Measurements from ENCODE around the gene TBC1D20.
A peak's percentile ranks its signal among the peaks of the same experiment; 100 is the strongest.
"Not testable (repeated sequence)": the region's sequence is repeated elsewhere in the genome, so short reads cannot be mapped to it uniquely, and the experiment has no call there.

TBC1D20 gene

GRCh38 chr20:492159-492558 is 29.8 kb upstream of the TBC1D20 start:
- H3K27ac ChIP-seq (ENCODE audit: low read depth, low read length): no peak overlapping the region
- no peaks in the 10 kb centered on the region for H3K79me2 ChIP-seq (ENCODE audit: control insufficient read depth, insufficient read depth, low read length, unreplicated experiment)
- no peak overlapping the region for H3K4me3 ChIP-seq (ENCODE audit: low read depth, low read length)
- no peaks in the 10 kb centered on the region for H3K4me1 ChIP-seq (ENCODE audit: control insufficient read depth, insufficient read depth, low read length, unreplicated experiment)
- no peaks in the 10 kb centered on the region for H3K27me3 ChIP-seq (ENCODE audit: insufficient read depth, low read length)
- H3K36me3 ChIP-seq (ENCODE audit: insufficient read depth, low read length): peaks cover 48% of the 10 kb centered on the region
- no peak overlapping the region for H2AFZ ChIP-seq (ENCODE audit: low read length, unreplicated experiment)

GRCh38 chr20:487655-488054 is 25.3 kb upstream of the TBC1D20 start:
- Histone ChIP-seq H3K79me2 (ENCODE audit: control insufficient read depth, insufficient read depth, low read length, unreplicated experiment) (no peaks in the 10 kb centered on the region), H3K27ac (ENCODE audit: low read depth, low read length) (no peak overlapping the region), H2AFZ (ENCODE audit: low read length, unreplicated experiment) (no peak overlapping the region), H3K36me3 (ENCODE audit: insufficient read depth, low read length) (peaks cover 26% of the 10 kb centered on the region), H3K27me3 (ENCODE audit: insufficient read depth, low read length) (no peaks in the 10 kb centered on the region), H3K4me3 (ENCODE audit: low read depth, low read length) (no peak overlapping the region), H3K4me1 (ENCODE audit: control insufficient read depth, insufficient read depth, low read length, unreplicated experiment) (no peaks in the 10 kb centered on the region)

- Histone ChIP-seq H3K27ac (ENCODE audit: low read depth, low read length) (no peak overlapping the region), H3K4me1 (ENCODE audit: control insufficient read depth, insufficient read depth, low read length, unreplicated experiment) (peaks cover 15% of the 10 kb centered on the region), H2AFZ (ENCODE audit: low read length, unreplicated experiment) (no peak overlapping the region), H3K27me3 (ENCODE audit: insufficient read depth, low read length) (no peaks in the 10 kb centered on the region), H3K4me3 (ENCODE audit: low read depth, low read length) (no peak overlapping the region), H3K79me2 (ENCODE audit: control insufficient read depth, insufficient read depth, low read length, unreplicated experiment) (no peaks in the 10 kb centered on the region), H3K36me3 (ENCODE audit: insufficient read depth, low read length) (peaks cover 12% of the 10 kb centered on the region)
These were observed 21.7 kb upstream of the TBC1D20 start for GRCh38 chr20:483815-484644.

- H3K79me2 ChIP-seq (ENCODE audit: control insufficient read depth, insufficient read depth, low read length, unreplicated experiment): no peaks in the 10 kb centered on the region
- no peak overlapping the region for H3K27ac ChIP-seq (ENCODE audit: low read depth, low read length)
- no peak overlapping the region for H3K4me3 ChIP-seq (ENCODE audit: low read depth, low read length)
- H2AFZ ChIP-seq (ENCODE audit: low read length, unreplicated experiment): no peak overlapping the region
- peaks cover 9% of the 10 kb centered on the region for H3K36me3 ChIP-seq (ENCODE audit: insufficient read depth, low read length)
- peaks cover 25% of the 10 kb centered on the region for H3K4me1 ChIP-seq (ENCODE audit: control insufficient read depth, insufficient read depth, low read length, unreplicated experiment)
- no peaks in the 10 kb centered on the region for H3K27me3 ChIP-seq (ENCODE audit: insufficient read depth, low read length)
These were observed 18.8 kb upstream of the TBC1D20 start for GRCh38 chr20:481167-481566.

- no peak overlapping the region for H2AFZ ChIP-seq (ENCODE audit: low read length, unreplicated experiment)
- no peaks in the 10 kb centered on the region for H3K79me2 ChIP-seq (ENCODE audit: control insufficient read depth, insufficient read depth, low read length, unreplicated experiment)
- peaks cover 25% of the 10 kb centered on the region for H3K4me1 ChIP-seq (ENCODE audit: control insufficient read depth, insufficient read depth, low read length, unreplicated experiment)
- H3K27ac ChIP-seq (ENCODE audit: low read depth, low read length): peak overlapping the region; percentile 32
- H3K36me3 ChIP-seq (ENCODE audit: insufficient read depth, low read length): peaks cover 9% of the 10 kb centered on the region
- no peak overlapping the region for H3K4me3 ChIP-seq (ENCODE audit: low read depth, low read length)
- H3K27me3 ChIP-seq (ENCODE audit: insufficient read depth, low read length): no peaks in the 10 kb centered on the region
These were observed 17.7 kb upstream of the TBC1D20 start for GRCh38 chr20:480044-480443.

GRCh38 chr20:479487-479886 is 17.2 kb upstream of the TBC1D20 start:
- no peak overlapping the region for H3K4me3 ChIP-seq (ENCODE audit: low read depth, low read length)
- no peaks in the 10 kb centered on the region for H3K79me2 ChIP-seq (ENCODE audit: control insufficient read depth, insufficient read depth, low read length, unreplicated experiment)
- no peaks in the 10 kb centered on the region for H3K27me3 ChIP-seq (ENCODE audit: insufficient read depth, low read length)
- H3K4me1 ChIP-seq (ENCODE audit: control insufficient read depth, insufficient read depth, low read length, unreplicated experiment): peaks cover 25% of the 10 kb centered on the region
- H3K36me3 ChIP-seq (ENCODE audit: insufficient read depth, low read length): peaks cover 9% of the 10 kb centered on the region
- peak overlapping the region; percentile 32; the same call in 1 of the 2 replicates for H3K27ac ChIP-seq (ENCODE audit: low read depth, low read length)
- H2AFZ ChIP-seq (ENCODE audit: low read length, unreplicated experiment): no peak overlapping the region

GRCh38 chr20:478949-479429 is 16.7 kb upstream of the TBC1D20 start:
- Histone ChIP-seq H3K27me3 (ENCODE audit: insufficient read depth, low read length) (no peaks in the 10 kb centered on the region), H3K4me3 (ENCODE audit: low read depth, low read length) (no peak overlapping the region), H3K79me2 (ENCODE audit: control insufficient read depth, insufficient read depth, low read length, unreplicated experiment) (no peaks in the 10 kb centered on the region), H3K36me3 (ENCODE audit: insufficient read depth, low read length) (peaks cover 5% of the 10 kb centered on the region), H3K27ac (ENCODE audit: low read depth, low read length) (peak overlapping the region; percentile 17; the same call in 1 of the 2 replicates), H2AFZ (ENCODE audit: low read length, unreplicated experiment) (no peak overlapping the region), H3K4me1 (ENCODE audit: control insufficient read depth, insufficient read depth, low read length, unreplicated experiment) (peaks cover 25% of the 10 kb centered on the region)

- peak overlapping the region; percentile 17 for H3K27ac ChIP-seq (ENCODE audit: low read depth, low read length)
- peaks cover 25% of the 10 kb centered on the region for H3K4me1 ChIP-seq (ENCODE audit: control insufficient read depth, insufficient read depth, low read length, unreplicated experiment)
- H3K36me3 ChIP-seq (ENCODE audit: insufficient read depth, low read length): peaks cover 8% of the 10 kb centered on the region
- no peaks in the 10 kb centered on the region for H3K79me2 ChIP-seq (ENCODE audit: control insufficient read depth, insufficient read depth, low read length, unreplicated experiment)
- no peak overlapping the region for H3K4me3 ChIP-seq (ENCODE audit: low read depth, low read length)
- no peaks in the 10 kb centered on the region for H3K27me3 ChIP-seq (ENCODE audit: insufficient read depth, low read length)
- no peak overlapping the region for H2AFZ ChIP-seq (ENCODE audit: low read length, unreplicated experiment)
These were observed 15.9 kb upstream of the TBC1D20 start for GRCh38 chr20:478010-478948.

- not testable (repeated sequence) for H3K27me3 ChIP-seq (ENCODE audit: insufficient read depth, low read length); H3K4me3 ChIP-seq (ENCODE audit: low read depth, low read length); H3K79me2 ChIP-seq (ENCODE audit: control insufficient read depth, insufficient read depth, low read length, unreplicated experiment); H3K27ac ChIP-seq (ENCODE audit: low read depth, low read length); H2AFZ ChIP-seq (ENCODE audit: low read length, unreplicated experiment); H3K36me3 ChIP-seq (ENCODE audit: insufficient read depth, low read length)
- H3K4me1 ChIP-seq (ENCODE audit: control insufficient read depth, insufficient read depth, low read length, unreplicated experiment): peaks cover 25% of the 10 kb centered on the region
These were observed 14.4 kb upstream of the TBC1D20 start for GRCh38 chr20:476561-477249.
